Esophagus muscularis mucosa (tissue), 3 donors: ENCODE data around the gene GRIFIN.

Experiments
- POLR2A ChIP-seq: fragments of 450-650 bp; IDR thresholded peaks from one replicate; pipeline ENCODE4 v1.6.1; 2017; ENCODE audit warnings: antibody characterized with exemption, moderate library complexity, mild to moderate bottlenecking, low read depth
- TF ChIP-seq, protein P1 (sequence below), 3 experiments: fragments of 200-600 bp in 2 of 3; fragments of 450-650 bp in 1 of 3; sonication (generic) in 2 of 3; IDR thresholded peaks; one replicate each; pipeline ENCODE4 v1.5.1; 2017 to 2019; ENCODE audit warnings: antibody characterized with exemption in 3 of 3, mild to moderate bottlenecking in 2 of 3, moderate library complexity in 1 of 3

DNA sequence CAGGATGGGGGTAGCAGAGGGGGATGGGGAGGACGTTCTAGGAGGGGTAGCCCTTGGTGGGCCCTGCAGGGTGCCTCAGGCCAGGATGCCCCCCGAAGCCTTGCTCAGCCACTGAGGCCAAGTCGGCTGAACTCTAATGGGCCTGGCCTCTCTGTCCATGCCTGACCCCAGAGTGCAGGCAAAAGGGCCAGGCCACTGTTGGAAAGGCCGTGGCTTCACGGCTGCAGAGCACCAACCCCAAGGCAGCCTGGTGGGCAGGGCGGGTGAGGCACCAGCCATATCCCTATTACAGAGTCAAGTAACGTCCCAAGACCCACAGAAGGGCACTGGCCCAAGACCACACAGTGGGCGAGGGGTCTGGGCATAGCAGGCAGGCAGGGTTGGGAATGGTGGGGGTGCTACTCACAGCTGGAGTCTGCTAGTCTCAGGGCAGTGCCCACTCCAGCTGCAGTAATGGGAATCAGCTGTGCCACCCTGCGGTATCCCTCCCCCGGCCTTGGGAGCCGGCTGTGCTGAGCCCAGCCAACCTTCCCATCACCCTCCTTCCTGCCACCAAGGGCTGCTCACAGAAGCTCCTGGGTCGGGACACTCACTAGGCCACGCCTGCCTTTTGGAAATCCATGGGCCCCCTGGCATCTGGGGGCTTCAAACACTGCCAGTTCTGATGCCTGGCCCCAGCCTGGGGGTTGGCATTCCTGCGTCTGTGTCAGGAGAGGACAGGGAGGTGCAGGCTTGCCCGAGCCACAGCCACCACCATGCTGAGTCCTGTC lies 39.4 kb upstream of the GRIFIN start:
- TF ChIP-seq, protein P1, sequence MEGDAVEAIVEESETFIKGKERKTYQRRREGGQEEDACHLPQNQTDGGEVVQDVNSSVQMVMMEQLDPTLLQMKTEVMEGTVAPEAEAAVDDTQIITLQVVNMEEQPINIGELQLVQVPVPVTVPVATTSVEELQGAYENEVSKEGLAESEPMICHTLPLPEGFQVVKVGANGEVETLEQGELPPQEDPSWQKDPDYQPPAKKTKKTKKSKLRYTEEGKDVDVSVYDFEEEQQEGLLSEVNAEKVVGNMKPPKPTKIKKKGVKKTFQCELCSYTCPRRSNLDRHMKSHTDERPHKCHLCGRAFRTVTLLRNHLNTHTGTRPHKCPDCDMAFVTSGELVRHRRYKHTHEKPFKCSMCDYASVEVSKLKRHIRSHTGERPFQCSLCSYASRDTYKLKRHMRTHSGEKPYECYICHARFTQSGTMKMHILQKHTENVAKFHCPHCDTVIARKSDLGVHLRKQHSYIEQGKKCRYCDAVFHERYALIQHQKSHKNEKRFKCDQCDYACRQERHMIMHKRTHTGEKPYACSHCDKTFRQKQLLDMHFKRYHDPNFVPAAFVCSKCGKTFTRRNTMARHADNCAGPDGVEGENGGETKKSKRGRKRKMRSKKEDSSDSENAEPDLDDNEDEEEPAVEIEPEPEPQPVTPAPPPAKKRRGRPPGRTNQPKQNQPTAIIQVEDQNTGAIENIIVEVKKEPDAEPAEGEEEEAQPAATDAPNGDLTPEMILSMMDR (IDR thresholded peaks at IDR 0.05) = no peak
- TF ChIP-seq POLR2A = no peak
